ENCODE data around the gene INTS6.

INTS6 gene

GRCh38 chr13:51495316-51495715, 42.5 kb upstream of the INTS6 start:
- TF ChIP-seq CTCF (conservative IDR thresholded peaks at IDR 0.05; ENCODE audit: low read depth, low read length), result no peak
- DNase-seq (ENCODE audit: low read depth), result no peak
- no peak overlapping the region for H3K4me3 ChIP-seq (ENCODE audit: low read depth, low read length)

- TF ChIP-seq CTCF (conservative IDR thresholded peaks at IDR 0.05; ENCODE audit: low read depth, low read length), result no peak
- no peak overlapping the region for H3K4me3 ChIP-seq (ENCODE audit: low read depth, low read length)
- DNase-seq (ENCODE audit: low read depth), result peak; percentile 67
Observed at GRCh38 chr13:51494156-51494555, 41.3 kb upstream of the INTS6 start.

- TF ChIP-seq CTCF (conservative IDR thresholded peaks at IDR 0.05; ENCODE audit: low read depth, low read length), result no peak
- no peak for DNase-seq (ENCODE audit: low read depth)
- H3K4me3 ChIP-seq (ENCODE audit: low read depth, low read length), result no peak overlapping the region
Observed at GRCh38 chr13:51488212-51488611, 35.4 kb upstream of the INTS6 start.

- DNase-seq (ENCODE audit: low read depth), result no peak
- no peak for TF ChIP-seq CTCF (conservative IDR thresholded peaks at IDR 0.05; ENCODE audit: low read depth, low read length)
- no peak overlapping the region for H3K4me3 ChIP-seq (ENCODE audit: low read depth, low read length)
Observed at GRCh38 chr13:51481656-51482055, 28.8 kb upstream of the INTS6 start.

- TF ChIP-seq CTCF (conservative IDR thresholded peaks at IDR 0.05; ENCODE audit: low read depth, low read length), result no peak
- peak; percentile 49 for DNase-seq (ENCODE audit: low read depth)
Observed at GRCh38 chr13:51479199-51479523, 26.3 kb upstream of the INTS6 start.

GRCh38 chr13:51478418-51479198, 25.8 kb upstream of the INTS6 start:
- TF ChIP-seq CTCF (conservative IDR thresholded peaks at IDR 0.05; ENCODE audit: low read depth, low read length), result no peak
- no peak for DNase-seq (ENCODE audit: low read depth)
- H3K4me3 ChIP-seq (ENCODE audit: low read depth, low read length), result no peak overlapping the region

More at GRCh38 chr13:51479199-51479523, 26.3 kb upstream of the INTS6 start:
- no peak overlapping the region for H3K4me3 ChIP-seq (ENCODE audit: low read depth, low read length)

GRCh38 chr13:51477653-51478324, 25.0 kb upstream of the INTS6 start:
- no peak overlapping the region for H3K4me3 ChIP-seq (ENCODE audit: low read depth, low read length)
- no peak for DNase-seq (ENCODE audit: low read depth)
- no peak for TF ChIP-seq CTCF (conservative IDR thresholded peaks at IDR 0.05; ENCODE audit: low read depth, low read length)
